Measurements from ENCODE around the gene CLCF1. TPM values are rescaled to one million over a fixed set of nuclear protein-coding genes. Genes with fewer than 3 reads are reported as not detected.

The CLCF1 gene
- total RNA-seq, 2 experiments from 2014 or later: 0.79 to 0.81 TPM

- Mint-ChIP-seq H3K9me3 (no peaks in the 10 kb centered on the region), H3K27me3 (peaks cover 27% of the 10 kb centered on the region), H3K36me3 (ENCODE audit: low read depth) (no peaks in the 10 kb centered on the region), H3K4me3 (peak overlapping the region; percentile 56), H3K4me1 (ENCODE audit: low read depth) (peaks cover 56% of the 10 kb centered on the region), H3K27ac (no peak overlapping the region)
- ATAC-seq (no peak), DNase-seq (no peak)
- TF ChIP-seq CTCF (IDR thresholded peaks at IDR 0.05): no peak
- POLR2A ChIA-PET: interaction anchor here (0.6 to 4.6 kb wide), 4 partner anchors 9 to 32 kb away, joined by 3 to 20 read pairs (median 8); partner anchors contain the start of genes POLD4 and TBC1D10C
- CTCF ChIA-PET: interaction anchor here (0.7 to 30.8 kb wide), 5 partner anchors 10 to 26 kb away, joined by 3 to 883 read pairs (median 31); partner anchors contain the start of gene POLD4
- intact Hi-C loops (cut with micrococcal nuclease): no loop called here
Measured at GRCh38 chr11:67371911-67372320, 1.5 kb downstream of the CLCF1 start.

GRCh38 chr11:67371189-67371910 is 2.0 kb downstream of the CLCF1 start:
- H3K4me3 Mint-ChIP-seq: peak overlapping the region; percentile 56
- DNase-seq (peak; percentile 45), ATAC-seq (peak; percentile 29)
- peak; percentile 37 for TF ChIP-seq CTCF (IDR thresholded peaks at IDR 0.05)
- no peaks in the 10 kb centered on the region for H3K36me3 Mint-ChIP-seq (ENCODE audit: low read depth)
- H3K9me3 Mint-ChIP-seq: no peaks in the 10 kb centered on the region
- ChIA-PET POLR2A (interaction anchor here (0.6 to 4.6 kb wide), 4 partner anchors 9 to 20 kb away, joined by 3 to 20 read pairs (median 6); partner anchors contain the start of genes POLD4 and RAD9A), CTCF (interaction anchor here (0.7 to 30.8 kb wide), 9 partner anchors 8 to 287 kb away, joined by 3 to 883 read pairs (median 5); partner anchors contain the start of gene POLD4)
- no peak overlapping the region for H3K27ac Mint-ChIP-seq
- intact Hi-C loops (cut with micrococcal nuclease): no loop called here
- peaks cover 27% of the 10 kb centered on the region for H3K27me3 Mint-ChIP-seq
- peaks cover 56% of the 10 kb centered on the region for H3K4me1 Mint-ChIP-seq (ENCODE audit: low read depth)

- Mint-ChIP-seq H3K4me3 (no peak overlapping the region), H3K4me1 (ENCODE audit: low read depth) (peaks cover 52% of the 10 kb centered on the region), H3K27ac (no peak overlapping the region), H3K36me3 (ENCODE audit: low read depth) (no peaks in the 10 kb centered on the region), H3K9me3 (no peaks in the 10 kb centered on the region), H3K27me3 (peaks cover 23% of the 10 kb centered on the region)
- TF ChIP-seq CTCF (IDR thresholded peaks at IDR 0.05): no peak
- POLR2A ChIA-PET: interaction anchor here (2.1 to 4.6 kb wide), 3 partner anchors 8 to 21 kb away, joined by 6 to 20 read pairs (median 7); partner anchors contain the start of gene RAD9A
- intact Hi-C loops (cut with micrococcal nuclease): no loop called here
- DNase-seq (no peak), ATAC-seq (no peak)
- CTCF ChIA-PET: interaction anchor here (1.0 to 30.8 kb wide), 8 partner anchors 8 to 287 kb away, joined by 3 to 883 read pairs (median 5); partner anchors contain the start of gene POLD4
Measured at GRCh38 chr11:67370351-67371076, 2.9 kb downstream of the CLCF1 start.

- Mint-ChIP-seq H3K27me3 (peaks cover 21% of the 10 kb centered on the region), H3K4me1 (ENCODE audit: low read depth) (peaks cover 51% of the 10 kb centered on the region), H3K27ac (no peak overlapping the region), H3K36me3 (ENCODE audit: low read depth) (no peaks in the 10 kb centered on the region), H3K4me3 (no peak overlapping the region), H3K9me3 (no peaks in the 10 kb centered on the region)
- ChIA-PET CTCF (interaction anchor here (1.4 to 30.8 kb wide), 5 partner anchors 12 to 288 kb away, joined by 4 to 883 read pairs (median 31); partner anchors contain the start of gene POLD4), POLR2A (interaction anchor here (0.9 to 2.4 kb wide), 3 partner anchors 12 to 24 kb away, joined by 3 to 7 read pairs (median 6); partner anchors contain the start of gene RAD9A)
- no peak for DNase-seq
- intact Hi-C loops (cut with micrococcal nuclease): no loop called here
- ATAC-seq: no peak
- no peak for TF ChIP-seq CTCF (IDR thresholded peaks at IDR 0.05)
Measured at GRCh38 chr11:67369801-67370284, 3.6 kb downstream of the CLCF1 start.
